ENCODE results near the gene DHRS3.

DHRS3 gene

GRCh38 chr1:12603224-12603623 is 14.8 kb downstream of the DHRS3 start:
- Histone ChIP-seq H3K4me1 (ENCODE audit: control insufficient read depth in 1 of 2, insufficient read depth in 1 of 2, low read depth in 1 of 2, low read length in 1 of 2) (peaks cover 0 to 3% of the 10 kb centered on the region in 2 experiments), H3K36me3 (no peaks in the 10 kb centered on the region), H3K27ac (no peak overlapping the region)

DNA sequence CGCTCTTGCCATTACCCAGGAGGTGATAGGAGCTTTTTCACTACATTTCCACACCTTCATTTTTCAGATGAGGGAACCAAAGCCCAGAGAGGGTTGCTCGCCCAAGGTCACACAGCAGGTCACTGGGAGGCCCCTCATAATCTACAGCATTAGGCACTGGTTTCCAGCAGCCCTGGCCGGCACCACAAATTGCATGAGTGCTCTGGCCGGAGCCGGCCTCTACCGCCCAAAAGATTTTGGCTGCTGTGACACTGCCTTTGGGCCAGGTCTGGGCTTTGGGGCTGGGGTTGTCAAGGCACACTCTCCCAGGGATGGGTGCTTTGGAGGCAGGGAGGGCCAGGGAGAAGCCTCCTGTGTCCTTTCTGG is 15.4 kb downstream of the DHRS3 start:
- no peaks in the 10 kb centered on the region for H3K36me3 ChIP-seq
- H3K4me1 ChIP-seq (ENCODE audit: control insufficient read depth in 1 of 2, insufficient read depth in 1 of 2, low read depth in 1 of 2, low read length in 1 of 2) = peaks cover 0 to 3% of the 10 kb centered on the region in 2 experiments
- no peak overlapping the region for H3K27ac ChIP-seq
- TF ChIP-seq, protein P1, sequence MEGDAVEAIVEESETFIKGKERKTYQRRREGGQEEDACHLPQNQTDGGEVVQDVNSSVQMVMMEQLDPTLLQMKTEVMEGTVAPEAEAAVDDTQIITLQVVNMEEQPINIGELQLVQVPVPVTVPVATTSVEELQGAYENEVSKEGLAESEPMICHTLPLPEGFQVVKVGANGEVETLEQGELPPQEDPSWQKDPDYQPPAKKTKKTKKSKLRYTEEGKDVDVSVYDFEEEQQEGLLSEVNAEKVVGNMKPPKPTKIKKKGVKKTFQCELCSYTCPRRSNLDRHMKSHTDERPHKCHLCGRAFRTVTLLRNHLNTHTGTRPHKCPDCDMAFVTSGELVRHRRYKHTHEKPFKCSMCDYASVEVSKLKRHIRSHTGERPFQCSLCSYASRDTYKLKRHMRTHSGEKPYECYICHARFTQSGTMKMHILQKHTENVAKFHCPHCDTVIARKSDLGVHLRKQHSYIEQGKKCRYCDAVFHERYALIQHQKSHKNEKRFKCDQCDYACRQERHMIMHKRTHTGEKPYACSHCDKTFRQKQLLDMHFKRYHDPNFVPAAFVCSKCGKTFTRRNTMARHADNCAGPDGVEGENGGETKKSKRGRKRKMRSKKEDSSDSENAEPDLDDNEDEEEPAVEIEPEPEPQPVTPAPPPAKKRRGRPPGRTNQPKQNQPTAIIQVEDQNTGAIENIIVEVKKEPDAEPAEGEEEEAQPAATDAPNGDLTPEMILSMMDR (IDR thresholded peaks at IDR 0.05) = no peak
- peaks cover 31% of the 10 kb centered on the region for H3K27me3 ChIP-seq
- H3K9me3 ChIP-seq = no peaks in the 10 kb centered on the region
- no peak overlapping the region for H3K4me3 ChIP-seq (ENCODE audit: low read depth in 1 of 2, low read length in 1 of 2)

More at GRCh38 chr1:12603224-12603623, 14.8 kb downstream of the DHRS3 start:
- H3K9me3 ChIP-seq = no peaks in the 10 kb centered on the region
- peaks cover 26% of the 10 kb centered on the region for H3K27me3 ChIP-seq
- TF ChIP-seq, protein P1 (IDR thresholded peaks at IDR 0.05) = no peak
- no peak overlapping the region for H3K4me3 ChIP-seq (ENCODE audit: low read depth in 1 of 2, low read length in 1 of 2)

GRCh38 chr1:12601700-12602658 is 16.0 kb downstream of the DHRS3 start:
- Histone ChIP-seq H3K36me3 (no peaks in the 10 kb centered on the region), H3K4me3 (ENCODE audit: low read depth in 1 of 2, low read length in 1 of 2) (no peak overlapping the region), H3K4me1 (ENCODE audit: control insufficient read depth in 1 of 2, insufficient read depth in 1 of 2, low read depth in 1 of 2, low read length in 1 of 2) (peaks cover 0 to 3% of the 10 kb centered on the region in 2 experiments), H3K27me3 (peaks cover 38% of the 10 kb centered on the region), H3K9me3 (no peaks in the 10 kb centered on the region), H3K27ac (no peak overlapping the region)
- TF ChIP-seq, protein P1 (IDR thresholded peaks at IDR 0.05) = no peak

DNA sequence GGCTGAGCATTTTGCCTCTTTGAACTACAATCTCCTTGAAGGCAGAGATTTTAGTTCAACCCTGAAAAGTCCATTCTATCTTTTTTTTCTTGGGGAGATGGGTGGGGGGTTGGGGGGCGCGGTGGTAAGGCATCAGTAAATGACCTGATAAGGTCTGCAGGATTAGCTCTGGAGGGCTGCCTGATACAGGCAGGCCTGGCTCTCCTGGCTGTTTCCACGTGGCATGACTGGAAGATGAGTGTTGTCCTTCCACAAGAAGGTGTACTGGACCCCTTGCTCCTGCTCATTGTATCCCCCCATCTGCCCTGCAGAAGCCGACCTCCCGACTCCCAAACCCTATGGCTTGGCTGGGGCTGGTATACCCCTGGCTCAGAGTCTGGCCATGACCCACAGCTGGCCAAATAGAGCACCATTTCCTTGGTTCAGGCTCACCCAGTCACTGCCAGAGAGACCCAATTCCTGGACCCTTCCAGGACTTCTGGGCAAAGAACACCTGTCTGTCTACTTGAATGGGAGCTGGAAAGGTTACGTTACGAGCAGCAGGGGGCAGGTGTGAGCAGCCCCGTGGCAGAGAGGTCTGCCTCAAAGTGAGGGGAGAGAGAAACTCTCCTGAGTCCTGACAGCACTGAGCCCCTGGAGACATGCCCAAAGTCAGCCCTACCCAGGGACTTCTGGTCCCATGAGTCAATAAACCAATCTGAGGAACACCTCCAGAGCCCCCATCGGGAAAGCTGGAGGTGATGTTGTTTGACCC is 17.0 kb downstream of the DHRS3 start:
- TF ChIP-seq, protein P1 (IDR thresholded peaks at IDR 0.05) = no peak
- Histone ChIP-seq H3K9me3 (no peaks in the 10 kb centered on the region), H3K36me3 (no peaks in the 10 kb centered on the region), H3K4me1 (ENCODE audit: control insufficient read depth in 1 of 2, insufficient read depth in 1 of 2, low read depth in 1 of 2, low read length in 1 of 2) (peaks cover 3% of the 10 kb centered on the region in 2 experiments), H3K27ac (no peak overlapping the region), H3K4me3 (ENCODE audit: low read depth in 1 of 2, low read length in 1 of 2) (no peak overlapping the region), H3K27me3 (peaks cover 47% of the 10 kb centered on the region)

DNA sequence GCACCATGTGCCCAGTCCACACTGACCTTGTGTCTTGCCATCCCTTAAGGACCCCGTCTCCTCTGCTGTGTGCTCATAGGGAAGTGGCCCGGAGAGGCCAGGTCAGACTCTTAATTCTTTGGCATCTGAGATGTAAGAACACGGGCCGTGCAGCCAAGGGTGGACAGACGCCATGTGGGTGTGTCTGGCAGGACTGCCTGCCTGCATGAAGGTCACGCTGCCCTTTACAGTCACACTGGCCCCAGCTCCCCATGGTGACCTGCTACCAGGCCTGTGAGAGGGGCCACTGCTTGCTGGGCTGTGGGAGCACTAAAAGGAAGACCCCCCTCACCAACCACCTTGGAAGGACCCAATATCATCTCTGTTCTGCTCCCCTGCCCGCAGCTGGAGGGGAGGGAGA is 17.7 kb downstream of the DHRS3 start:
- no peak overlapping the region for H3K4me3 ChIP-seq (ENCODE audit: low read depth in 1 of 2, low read length in 1 of 2)
- H3K4me1 ChIP-seq (ENCODE audit: control insufficient read depth in 1 of 2, insufficient read depth in 1 of 2, low read depth in 1 of 2, low read length in 1 of 2) = peaks cover 6 to 10% of the 10 kb centered on the region in 2 experiments
- H3K27ac ChIP-seq = no peak overlapping the region
- H3K36me3 ChIP-seq = no peaks in the 10 kb centered on the region
- TF ChIP-seq, protein P1 (IDR thresholded peaks at IDR 0.05) = no peak
- no peaks in the 10 kb centered on the region for H3K9me3 ChIP-seq
- H3K27me3 ChIP-seq = peaks cover 55% of the 10 kb centered on the region

Data from neutrophil (primary cell).